ENCODE results near the gene SNX25.

- TF ChIP-seq EZH2 (IDR thresholded peaks at IDR 0.05; ENCODE audit: borderline replicate concordance, low read length) = no peak
- TF ChIP-seq, protein P1, sequence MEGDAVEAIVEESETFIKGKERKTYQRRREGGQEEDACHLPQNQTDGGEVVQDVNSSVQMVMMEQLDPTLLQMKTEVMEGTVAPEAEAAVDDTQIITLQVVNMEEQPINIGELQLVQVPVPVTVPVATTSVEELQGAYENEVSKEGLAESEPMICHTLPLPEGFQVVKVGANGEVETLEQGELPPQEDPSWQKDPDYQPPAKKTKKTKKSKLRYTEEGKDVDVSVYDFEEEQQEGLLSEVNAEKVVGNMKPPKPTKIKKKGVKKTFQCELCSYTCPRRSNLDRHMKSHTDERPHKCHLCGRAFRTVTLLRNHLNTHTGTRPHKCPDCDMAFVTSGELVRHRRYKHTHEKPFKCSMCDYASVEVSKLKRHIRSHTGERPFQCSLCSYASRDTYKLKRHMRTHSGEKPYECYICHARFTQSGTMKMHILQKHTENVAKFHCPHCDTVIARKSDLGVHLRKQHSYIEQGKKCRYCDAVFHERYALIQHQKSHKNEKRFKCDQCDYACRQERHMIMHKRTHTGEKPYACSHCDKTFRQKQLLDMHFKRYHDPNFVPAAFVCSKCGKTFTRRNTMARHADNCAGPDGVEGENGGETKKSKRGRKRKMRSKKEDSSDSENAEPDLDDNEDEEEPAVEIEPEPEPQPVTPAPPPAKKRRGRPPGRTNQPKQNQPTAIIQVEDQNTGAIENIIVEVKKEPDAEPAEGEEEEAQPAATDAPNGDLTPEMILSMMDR (IDR thresholded peaks at IDR 0.05; ENCODE audit: low read length) = no peak
These were observed 119.2 kb downstream of the SNX25 start for GRCh38 chr4:185328586-185328985.
